Stimulated activated effector memory CD8-positive, alpha-beta T cell treated with anti-CD3 and anti-CD28 coated beads, Interleukin-12 subunit alpha, Interleukin-12 subunit beta, amount 100 ng/mL, for 72 hours (primary cell): ENCODE data around the gene BTBD7.
"Not testable (repeated sequence)": the region's sequence is repeated elsewhere in the genome, so short reads cannot be mapped to it uniquely, and the experiment has no call there.

Experiments used
- ATAC-seq: fragments of 150-1000 bp; cut with Tn5 transposase; 2 replicates; pipeline ENCODE4 v1.10.0; 2021
- DNase-seq, 2 donors: peaks; one replicate each; pipeline ENCODE4 v3.0.0; 2021 to 2022; ENCODE audit warnings: low spot score in 2 of 2
- H3K27ac Mint-ChIP-seq: one replicate; pipeline ENCODE4 v1.8.0; 2022; ENCODE audit warnings: mild to moderate bottlenecking, mixed read lengths
- H3K36me3 Mint-ChIP-seq: one replicate; pipeline ENCODE4 v1.8.0; 2022; ENCODE audit warnings: mild to moderate bottlenecking, mixed read lengths
- H3K4me1 Mint-ChIP-seq: one replicate; pipeline ENCODE4 v1.8.0; 2022; ENCODE audit warnings: mixed read lengths
- H3K4me3 Mint-ChIP-seq: one replicate; pipeline ENCODE4 v1.8.0; 2022; ENCODE audit warnings: mild to moderate bottlenecking, mixed read lengths
- H3K9me3 Mint-ChIP-seq: one replicate; pipeline ENCODE4 v1.8.0; 2022; ENCODE audit warnings: mixed read lengths

Gene BTBD7, protein sequence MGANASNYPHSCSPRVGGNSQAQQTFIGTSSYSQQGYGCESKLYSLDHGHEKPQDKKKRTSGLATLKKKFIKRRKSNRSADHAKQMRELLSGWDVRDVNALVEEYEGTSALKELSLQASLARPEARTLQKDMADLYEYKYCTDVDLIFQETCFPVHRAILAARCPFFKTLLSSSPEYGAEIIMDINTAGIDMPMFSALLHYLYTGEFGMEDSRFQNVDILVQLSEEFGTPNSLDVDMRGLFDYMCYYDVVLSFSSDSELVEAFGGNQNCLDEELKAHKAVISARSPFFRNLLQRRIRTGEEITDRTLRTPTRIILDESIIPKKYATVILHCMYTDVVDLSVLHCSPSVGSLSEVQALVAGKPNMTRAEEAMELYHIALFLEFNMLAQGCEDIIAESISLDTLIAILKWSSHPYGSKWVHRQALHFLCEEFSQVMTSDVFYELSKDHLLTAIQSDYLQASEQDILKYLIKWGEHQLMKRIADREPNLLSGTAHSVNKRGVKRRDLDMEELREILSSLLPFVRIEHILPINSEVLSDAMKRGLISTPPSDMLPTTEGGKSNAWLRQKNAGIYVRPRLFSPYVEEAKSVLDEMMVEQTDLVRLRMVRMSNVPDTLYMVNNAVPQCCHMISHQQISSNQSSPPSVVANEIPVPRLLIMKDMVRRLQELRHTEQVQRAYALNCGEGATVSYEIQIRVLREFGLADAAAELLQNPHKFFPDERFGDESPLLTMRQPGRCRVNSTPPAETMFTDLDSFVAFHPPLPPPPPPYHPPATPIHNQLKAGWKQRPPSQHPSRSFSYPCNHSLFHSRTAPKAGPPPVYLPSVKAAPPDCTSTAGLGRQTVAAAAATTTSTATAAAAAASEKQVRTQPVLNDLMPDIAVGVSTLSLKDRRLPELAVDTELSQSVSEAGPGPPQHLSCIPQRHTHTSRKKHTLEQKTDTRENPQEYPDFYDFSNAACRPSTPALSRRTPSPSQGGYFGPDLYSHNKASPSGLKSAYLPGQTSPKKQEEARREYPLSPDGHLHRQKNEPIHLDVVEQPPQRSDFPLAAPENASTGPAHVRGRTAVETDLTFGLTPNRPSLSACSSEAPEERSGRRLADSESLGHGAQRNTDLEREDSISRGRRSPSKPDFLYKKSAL

DNA sequence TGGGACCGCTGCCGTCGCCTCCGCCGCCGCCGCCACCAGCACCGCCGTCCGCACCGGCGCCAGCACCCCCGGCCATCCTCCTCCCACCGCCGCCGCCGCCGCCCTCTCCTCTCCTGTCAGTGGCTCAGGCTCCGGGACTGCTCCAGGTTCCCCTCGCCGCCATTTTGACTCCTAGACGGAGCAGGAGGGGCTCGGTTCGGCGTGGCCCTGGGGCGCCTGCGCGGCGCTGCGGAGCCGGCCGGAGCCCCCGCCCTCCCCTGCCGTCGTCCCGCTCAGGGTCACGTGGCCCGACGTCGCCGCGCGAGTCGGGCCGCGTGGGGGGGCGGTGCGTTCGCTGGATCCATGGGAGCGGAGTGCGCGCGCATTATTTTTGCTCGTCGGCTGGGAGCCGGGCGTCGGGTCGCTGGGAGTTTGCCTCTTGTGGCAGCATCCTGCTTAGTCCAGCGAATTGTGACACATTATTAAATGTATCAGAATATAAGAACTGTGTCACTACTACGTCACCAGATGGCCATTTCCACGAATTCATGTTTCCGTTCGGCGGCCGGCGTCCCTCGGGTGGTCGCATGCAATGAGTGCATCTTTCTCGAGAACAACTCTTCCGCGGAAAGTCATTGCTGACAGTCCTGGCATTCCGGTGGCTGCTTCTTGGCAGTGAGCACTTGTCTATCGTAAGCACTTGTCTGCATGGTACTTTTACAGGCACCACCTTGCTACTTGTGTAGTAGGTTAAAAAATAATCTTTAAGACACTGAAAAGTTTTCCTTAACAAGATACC, at the start of gene BTBD7:
Gene BTBD7, minus strand, starts transcription at position 184 of the 778 bp plus-strand sequence. CDS start 36,985 bp downstream, outside the sequence.
- Mint-ChIP-seq H3K4me1 (peaks cover 41% of the 10 kb centered on the region), H3K36me3 (no peaks in the 10 kb centered on the region), H3K9me3 (no peaks in the 10 kb centered on the region), H3K4me3 (peak within 1 kb of the TSS; percentile 80), H3K27ac (peak within 1 kb of the TSS; percentile 96)
- DNase-seq (peak; percentile 87 to 95), ATAC-seq (peak; percentile 94)

DNA sequence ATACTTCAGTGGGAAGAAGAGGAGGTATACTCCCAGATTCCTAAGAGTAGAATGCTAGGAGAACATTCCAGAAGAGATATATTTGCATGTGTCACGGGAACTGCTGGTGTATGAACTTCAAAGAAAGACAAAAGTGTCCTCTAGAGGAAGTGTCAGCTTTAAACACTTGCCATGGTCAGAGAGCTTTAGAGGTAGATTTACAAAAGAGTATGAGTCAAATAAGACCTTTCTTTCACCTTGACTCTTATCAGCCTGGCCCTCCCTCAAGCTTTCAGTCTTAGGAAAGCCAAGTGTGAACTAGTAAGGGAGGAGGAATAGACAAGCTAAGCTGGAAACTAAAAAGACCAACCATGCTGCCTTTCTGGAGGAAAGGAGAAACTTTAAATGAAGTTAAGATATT, 48.8 kb upstream of the BTBD7 start:
- H3K36me3 Mint-ChIP-seq = no peaks in the 10 kb centered on the region
- H3K27ac Mint-ChIP-seq = no peak overlapping the region
- no peak for DNase-seq
- no peaks in the 10 kb centered on the region for H3K4me1 Mint-ChIP-seq
- H3K4me3 Mint-ChIP-seq = no peak overlapping the region
- no peak for ATAC-seq
- H3K9me3 Mint-ChIP-seq = no peaks in the 10 kb centered on the region

DNA sequence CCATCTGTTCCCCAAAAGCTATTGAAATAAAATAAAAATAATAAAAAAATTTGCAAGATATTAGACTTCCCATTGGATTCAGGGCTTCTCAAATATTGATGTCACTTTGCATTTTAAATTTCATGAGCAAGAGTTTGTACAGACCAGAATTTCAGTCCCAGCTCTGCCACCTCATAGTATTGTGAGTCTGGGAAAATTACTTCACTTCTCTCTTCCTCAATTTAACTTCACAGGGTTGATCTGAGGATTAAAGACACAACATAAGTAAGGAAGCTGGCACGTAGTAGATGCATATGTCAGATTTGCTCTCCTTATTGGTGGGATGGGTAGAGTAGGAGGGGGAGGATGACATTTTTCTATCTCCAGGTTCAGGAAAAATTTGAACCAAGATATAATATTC, 47.0 kb upstream of the BTBD7 start:
- Mint-ChIP-seq H3K4me3 (no peak overlapping the region), H3K9me3 (no peaks in the 10 kb centered on the region), H3K27ac (no peak overlapping the region), H3K36me3 (no peaks in the 10 kb centered on the region), H3K4me1 (no peaks in the 10 kb centered on the region)
- DNase-seq (no peak), ATAC-seq (no peak)

DNA sequence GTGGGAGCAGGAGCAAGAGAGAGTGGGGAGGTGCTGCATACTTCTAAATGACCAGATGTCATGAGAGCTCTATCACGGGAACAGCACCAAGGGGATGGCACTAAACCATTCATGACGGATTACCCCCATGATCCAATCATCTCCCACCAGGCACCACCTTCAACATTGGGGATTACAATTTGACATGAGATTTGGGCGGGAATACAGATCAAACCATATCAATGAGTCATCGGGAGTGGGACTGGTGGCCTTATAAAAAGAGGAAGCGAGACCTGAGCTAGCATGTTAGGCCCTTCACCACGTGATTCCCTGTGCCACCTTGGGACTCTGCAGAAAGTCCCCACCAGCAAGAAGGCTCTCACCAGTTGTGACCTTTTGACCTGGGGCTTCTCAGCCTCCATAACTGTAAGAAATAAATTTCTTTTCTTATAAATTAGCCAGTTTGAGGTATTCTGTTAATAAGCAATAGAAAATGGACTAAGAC, 42.9 kb upstream of the BTBD7 start:
- Mint-ChIP-seq H3K4me3 (no peak overlapping the region), H3K27ac (no peak overlapping the region), H3K9me3 (no peaks in the 10 kb centered on the region), H3K4me1 (no peaks in the 10 kb centered on the region), H3K36me3 (no peaks in the 10 kb centered on the region)
- no peak for DNase-seq
- ATAC-seq = no peak

DNA sequence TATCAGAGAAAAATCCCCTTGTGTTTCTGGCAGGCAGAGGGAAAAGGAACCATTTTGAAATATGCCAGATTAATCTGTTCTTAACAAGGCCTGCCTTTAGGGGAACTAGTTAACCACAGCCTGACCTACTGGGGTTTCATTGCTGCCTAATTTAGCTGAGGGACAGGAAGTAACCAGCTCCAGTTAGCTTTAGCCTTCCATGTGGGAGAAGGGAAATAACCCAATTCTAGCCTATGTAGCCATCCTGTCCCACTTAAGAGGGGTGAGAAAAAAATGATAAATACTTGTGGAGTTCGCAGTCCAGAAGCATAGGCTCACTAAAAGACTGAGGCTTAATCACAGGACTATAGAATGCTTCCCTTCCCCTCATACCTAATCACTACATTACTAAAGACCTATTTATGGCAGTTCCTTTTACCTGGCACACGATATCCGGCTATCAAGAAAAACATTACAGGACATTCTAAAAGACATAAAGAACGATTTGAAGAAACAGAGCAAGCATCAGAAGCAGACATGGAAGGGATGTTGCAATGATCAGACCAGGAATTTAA, 37.0 kb upstream of the BTBD7 start:
- Mint-ChIP-seq H3K4me1 (no peaks in the 10 kb centered on the region), H3K4me3 (no peak overlapping the region), H3K36me3 (no peaks in the 10 kb centered on the region), H3K27ac (no peak overlapping the region), H3K9me3 (no peaks in the 10 kb centered on the region)
- DNase-seq = no peak
- no peak for ATAC-seq

DNA sequence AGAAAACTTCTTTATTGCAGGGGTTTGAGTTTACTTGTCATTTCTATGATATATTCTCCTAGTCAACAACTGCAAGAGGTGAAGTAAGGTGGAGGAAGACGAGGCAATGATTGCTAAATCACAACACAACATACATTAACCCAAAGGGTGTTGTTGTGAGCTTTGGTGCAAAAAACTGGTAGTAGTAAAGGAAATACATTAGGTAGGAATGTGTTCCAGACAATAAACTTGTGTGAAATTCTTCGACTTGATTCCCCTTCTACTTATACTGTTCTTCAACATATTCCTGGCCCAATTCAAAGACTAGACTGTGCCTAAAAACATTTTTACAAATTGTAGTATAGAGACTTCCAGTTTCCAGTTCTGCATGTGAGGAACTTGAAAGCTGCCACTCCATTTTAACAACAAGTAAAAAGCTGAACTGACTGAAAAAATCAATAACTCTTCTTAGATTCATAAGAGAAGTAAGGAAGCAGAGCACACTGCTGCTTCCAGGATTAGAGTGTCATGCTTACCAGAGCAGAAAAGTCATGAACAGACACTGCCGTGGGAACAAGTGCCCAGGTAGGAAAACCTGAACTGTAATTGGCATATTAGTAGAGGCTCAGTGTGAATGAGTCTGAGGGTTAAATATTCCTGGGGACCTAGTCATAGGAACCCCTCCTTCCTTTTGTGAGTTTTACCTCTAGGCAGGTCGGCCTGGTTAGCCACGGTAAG, 36.3 kb upstream of the BTBD7 start:
- H3K4me3 Mint-ChIP-seq = no peak overlapping the region
- no peaks in the 10 kb centered on the region for H3K4me1 Mint-ChIP-seq
- H3K27ac Mint-ChIP-seq = no peak overlapping the region
- DNase-seq (no peak), ATAC-seq (no peak)
- H3K9me3 Mint-ChIP-seq = no peaks in the 10 kb centered on the region
- H3K36me3 Mint-ChIP-seq = no peaks in the 10 kb centered on the region

DNA sequence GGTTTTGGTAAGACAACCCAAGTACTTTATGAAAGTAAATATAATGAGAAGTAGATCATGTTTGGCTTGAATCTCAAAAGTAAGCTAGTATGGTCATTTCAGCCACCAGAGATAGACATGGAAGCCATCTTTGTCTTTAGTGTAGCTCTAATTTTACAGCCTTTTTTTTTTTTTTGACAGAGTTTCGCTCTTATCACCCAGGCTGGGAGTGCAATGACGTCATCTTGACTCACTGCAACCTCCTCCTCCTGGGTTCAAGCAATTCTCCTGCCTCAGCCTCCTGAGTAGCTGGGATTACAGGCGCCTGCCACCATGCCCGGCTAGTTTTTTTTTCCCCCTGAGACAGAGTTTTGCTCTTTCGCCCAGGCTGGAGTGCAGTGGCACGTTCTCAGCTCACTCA, 22.0 kb upstream of the BTBD7 start:
- H3K9me3 Mint-ChIP-seq, DNase-seq, H3K4me1 Mint-ChIP-seq, H3K27ac Mint-ChIP-seq, H3K4me3 Mint-ChIP-seq, H3K36me3 Mint-ChIP-seq, ATAC-seq: not testable (repeated sequence)

DNA sequence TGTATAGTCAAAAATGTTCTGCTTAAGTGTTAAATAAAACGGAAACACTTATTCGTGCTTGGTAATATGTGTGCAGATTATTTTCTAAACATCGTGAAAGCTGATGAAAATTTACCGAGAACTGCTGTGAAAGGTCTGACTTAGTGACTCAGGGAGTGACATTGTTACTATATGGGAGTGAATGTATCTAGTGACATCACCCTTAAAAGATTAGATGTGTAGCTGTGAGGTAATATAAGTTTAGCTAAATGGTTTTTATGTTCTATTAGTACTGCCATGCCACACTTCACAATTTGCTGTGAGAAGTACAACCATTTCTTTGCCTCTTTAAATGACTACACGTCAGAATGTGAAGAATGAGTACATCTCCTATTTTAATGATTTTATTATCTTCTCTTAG, 15.5 kb upstream of the BTBD7 start:
- no peaks in the 10 kb centered on the region for H3K36me3 Mint-ChIP-seq
- DNase-seq = no peak
- H3K4me1 Mint-ChIP-seq = no peaks in the 10 kb centered on the region
- peaks cover 3% of the 10 kb centered on the region for H3K9me3 Mint-ChIP-seq
- H3K27ac Mint-ChIP-seq = no peak overlapping the region
- H3K4me3 Mint-ChIP-seq = no peak overlapping the region
- no peak for ATAC-seq

DNA sequence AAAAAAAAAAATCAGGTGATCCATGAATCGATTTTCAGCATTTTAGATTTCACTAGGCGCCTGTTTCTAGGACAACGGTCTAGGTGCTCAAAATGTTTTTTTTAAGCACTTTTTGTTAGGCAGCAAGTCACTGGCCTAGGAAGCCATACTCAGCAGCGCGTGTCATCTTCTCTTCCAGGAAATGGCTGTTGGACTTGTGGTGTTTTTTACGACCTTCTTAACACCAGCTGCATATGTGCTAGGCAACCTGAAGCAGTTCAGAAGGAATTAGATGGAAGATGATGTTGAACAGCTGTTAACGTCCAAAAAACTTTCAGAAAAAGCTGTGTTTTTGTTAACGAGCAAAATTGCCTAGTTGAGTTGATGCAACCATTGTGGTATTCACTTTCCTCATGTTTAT, 15.0 kb upstream of the BTBD7 start:
- H3K36me3 Mint-ChIP-seq = no peaks in the 10 kb centered on the region
- DNase-seq (no peak), ATAC-seq (peak; percentile 31)
- peaks cover 3% of the 10 kb centered on the region for H3K9me3 Mint-ChIP-seq
- no peak overlapping the region for H3K4me3 Mint-ChIP-seq
- no peaks in the 10 kb centered on the region for H3K4me1 Mint-ChIP-seq
- no peak overlapping the region for H3K27ac Mint-ChIP-seq

DNA sequence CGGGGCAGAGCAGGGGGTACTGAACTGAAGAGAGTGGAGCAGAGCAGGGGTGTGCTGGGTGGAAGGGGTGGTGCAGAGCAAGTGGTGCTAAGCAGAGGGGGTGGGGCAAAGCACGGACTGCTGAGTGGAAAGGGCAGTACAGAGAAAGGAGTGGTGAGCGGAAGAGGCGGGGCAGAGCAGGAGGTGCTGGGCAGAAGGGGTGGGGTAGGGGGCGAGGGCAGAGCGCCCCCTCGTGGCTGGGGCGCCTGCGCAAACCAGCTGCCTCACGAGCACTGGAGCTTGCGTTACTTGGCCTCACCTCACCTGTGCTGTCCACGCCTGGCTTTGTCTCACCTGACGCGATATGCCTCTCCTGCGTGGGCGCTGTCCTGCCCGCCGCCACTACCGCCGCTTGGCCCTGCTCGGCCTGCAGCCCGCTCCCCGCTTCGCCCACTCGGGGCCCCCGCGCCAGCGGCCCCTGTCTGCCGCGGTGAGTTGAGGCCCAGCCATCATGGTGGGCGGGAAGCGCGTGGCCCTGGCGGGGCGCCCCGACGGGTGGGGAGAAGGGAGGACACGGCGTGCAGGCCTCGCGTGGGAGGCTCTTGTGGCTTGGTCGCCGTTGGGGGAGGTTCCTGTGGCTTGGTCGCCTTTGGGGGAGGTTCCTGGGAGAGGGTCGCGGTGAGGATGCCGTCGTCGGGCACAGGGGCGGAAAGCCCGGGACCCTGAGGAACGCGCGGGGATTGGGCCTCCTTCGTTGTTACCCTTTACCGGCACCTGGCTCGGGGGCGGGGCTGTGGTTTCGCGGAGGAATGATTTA, 14.3 kb upstream of the BTBD7 start, which contains the start of gene COX8C:
Gene COX8C, plus strand, starts transcription at position 257 of the 796 bp plus-strand sequence. Its CDS starts 87 bp downstream, at position 344.
- Mint-ChIP-seq H3K4me3 (no peak within 1 kb of the TSS), H3K36me3 (no peaks in the 10 kb centered on the region), H3K27ac (no peak within 1 kb of the TSS), H3K4me1 (no peaks in the 10 kb centered on the region), H3K9me3 (peaks cover 3% of the 10 kb centered on the region)
- ATAC-seq (no peak), DNase-seq (no peak)

DNA sequence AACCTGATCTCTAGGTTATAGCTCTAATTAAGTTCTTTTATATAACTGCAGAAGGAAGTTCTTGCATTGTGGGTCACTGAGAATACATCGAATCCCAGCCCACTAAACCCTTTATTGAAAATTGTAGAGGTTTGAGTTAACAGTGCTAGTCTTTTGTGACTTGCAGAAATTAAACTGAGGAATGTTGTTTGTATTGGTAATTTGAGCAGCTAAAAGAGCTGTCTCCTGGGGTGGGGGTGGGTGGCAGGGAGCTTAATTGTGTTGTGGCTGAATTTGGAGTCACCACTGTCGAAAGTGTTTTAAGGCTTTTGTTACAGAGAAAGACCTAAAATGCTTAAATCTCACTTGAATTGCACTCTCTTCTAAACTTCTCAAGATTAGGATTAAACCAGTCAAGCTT, 11.0 kb upstream of the BTBD7 start:
- DNase-seq (no peak), ATAC-seq (no peak)
- H3K27ac Mint-ChIP-seq = no peak overlapping the region
- H3K4me3 Mint-ChIP-seq = no peak overlapping the region
- no peaks in the 10 kb centered on the region for H3K36me3 Mint-ChIP-seq
- H3K4me1 Mint-ChIP-seq = no peaks in the 10 kb centered on the region
- peaks cover 3% of the 10 kb centered on the region for H3K9me3 Mint-ChIP-seq

DNA sequence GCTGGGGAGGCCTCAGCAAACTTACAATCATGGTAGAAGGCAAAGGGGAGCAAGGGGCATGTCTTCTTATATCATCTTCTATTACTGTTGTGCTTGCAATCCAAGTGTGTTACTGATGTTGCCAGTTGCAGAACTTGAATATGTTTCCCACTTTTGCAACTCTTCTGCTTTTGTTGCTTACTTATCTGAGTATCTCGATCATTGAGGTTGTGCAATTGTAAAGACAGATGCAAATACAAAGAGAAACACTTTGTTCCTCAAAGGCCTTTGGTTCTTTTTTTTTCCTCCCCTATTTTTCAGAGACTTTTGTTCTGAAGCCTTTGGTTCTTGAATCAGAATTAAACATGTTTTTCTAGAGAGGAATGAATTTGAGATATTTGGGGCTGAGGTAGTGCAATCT, 10.4 kb upstream of the BTBD7 start:
- no peaks in the 10 kb centered on the region for H3K36me3 Mint-ChIP-seq
- peaks cover 3% of the 10 kb centered on the region for H3K9me3 Mint-ChIP-seq
- no peaks in the 10 kb centered on the region for H3K4me1 Mint-ChIP-seq
- ATAC-seq (no peak), DNase-seq (no peak)
- no peak overlapping the region for H3K27ac Mint-ChIP-seq
- no peak overlapping the region for H3K4me3 Mint-ChIP-seq

DNA sequence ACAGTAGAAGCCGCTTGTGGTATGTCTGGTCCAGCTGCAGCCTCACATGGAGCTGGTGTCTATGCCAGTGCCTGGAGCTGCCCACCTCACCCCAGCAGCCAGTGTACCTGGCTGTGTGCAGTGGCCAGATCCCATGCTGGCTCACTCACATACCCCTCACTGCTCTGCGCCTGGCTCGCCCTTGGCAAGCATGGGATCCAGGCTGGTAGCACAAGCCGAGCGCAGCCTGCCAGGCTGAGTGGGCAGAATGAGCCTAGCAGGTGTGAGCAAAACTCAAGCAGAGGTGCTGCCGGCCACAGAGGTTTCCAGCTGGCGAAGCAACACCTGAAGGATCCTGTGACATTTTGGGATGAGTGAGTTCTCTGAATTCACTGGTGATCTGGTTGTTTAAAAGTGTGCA, 5.0 kb upstream of the BTBD7 start:
- Mint-ChIP-seq H3K4me1 (peaks cover 12% of the 10 kb centered on the region), H3K36me3 (no peaks in the 10 kb centered on the region), H3K9me3 (no peaks in the 10 kb centered on the region), H3K27ac (no peak overlapping the region), H3K4me3 (no peak overlapping the region)
- no peak for DNase-seq
- ATAC-seq = no peak
